Calu3 (cell line): ENCODE results near the gene ACO2. TPM values are rescaled to one million over a fixed set of nuclear protein-coding genes. Genes with fewer than 3 reads are reported as not detected.
"Not testable (repeated sequence)": the region's sequence is repeated elsewhere in the genome, so short reads cannot be mapped to it uniquely, and the experiment has no call there.

Source experiments
- BruUV-seq: library from RNA; stranded (reverse); fragments of 400-500 nt; replicated peaks from 2 replicates; lab custom pipeline; 2021; lab: Mats Ljungman, UMichigan
- CTCF ChIA-PET: fragments of 300-600 bp; sonication (Branson Sonifier 250); formaldehyde crosslinking; loops from one replicate; lab custom pipeline; 2022; ENCODE audit warnings: antibody characterized with exemption; lab: Charles Lee
- DNase-seq: peaks from one replicate; pipeline ENCODE4 v3.0.0; 2022
- H3K27ac Mint-ChIP-seq: one replicate; pipeline ENCODE4 v1.8.0; 2022; ENCODE audit warnings: mixed read lengths; ENCODE audit not compliant: unreplicated experiment
- H3K27me3 Mint-ChIP-seq: one replicate; pipeline ENCODE4 v1.8.0; 2022; ENCODE audit warnings: mixed read lengths; ENCODE audit not compliant: unreplicated experiment
- H3K36me3 Mint-ChIP-seq: one replicate; pipeline ENCODE4 v1.8.0; 2022; ENCODE audit warnings: mild to moderate bottlenecking, moderate library complexity, mixed read lengths; ENCODE audit not compliant: insufficient read depth, unreplicated experiment
- H3K4me1 Mint-ChIP-seq: one replicate; pipeline ENCODE4 v1.8.0; 2022; ENCODE audit warnings: mild to moderate bottlenecking, low read depth, mixed read lengths; ENCODE audit not compliant: unreplicated experiment
- H3K4me3 Mint-ChIP-seq: one replicate; pipeline ENCODE4 v1.8.0; 2022; ENCODE audit warnings: mild to moderate bottlenecking, low read depth, moderate library complexity, mixed read lengths; ENCODE audit not compliant: unreplicated experiment
- H3K9me3 Mint-ChIP-seq: one replicate; pipeline ENCODE4 v1.8.0; 2022; ENCODE audit warnings: low read depth, mixed read lengths; ENCODE audit not compliant: unreplicated experiment
- intact Hi-C: fragments of 100-400 bp; cut with micrococcal nuclease; formaldehyde crosslinking; loops from one replicate; pipeline ENCODE4 v1.10.0; 2022; ENCODE audit not compliant: unreplicated experiment
- total RNA-seq: library from RNA; stranded (reverse); gene quantifications from 2 replicates; pipeline ENCODE4 v1.2.3, GENCODE V29; 2022
- TF ChIP-seq, protein P1 (sequence below): fragments of 200-600 bp; IDR thresholded peaks from one replicate; pipeline ENCODE4 v1.8.0; 2022; ENCODE audit warnings: antibody characterized with exemption; ENCODE audit not compliant: unreplicated experiment

Gene ACO2
- total RNA-seq, 1 experiment from 2014 or later, result 94.0 TPM

DNA sequence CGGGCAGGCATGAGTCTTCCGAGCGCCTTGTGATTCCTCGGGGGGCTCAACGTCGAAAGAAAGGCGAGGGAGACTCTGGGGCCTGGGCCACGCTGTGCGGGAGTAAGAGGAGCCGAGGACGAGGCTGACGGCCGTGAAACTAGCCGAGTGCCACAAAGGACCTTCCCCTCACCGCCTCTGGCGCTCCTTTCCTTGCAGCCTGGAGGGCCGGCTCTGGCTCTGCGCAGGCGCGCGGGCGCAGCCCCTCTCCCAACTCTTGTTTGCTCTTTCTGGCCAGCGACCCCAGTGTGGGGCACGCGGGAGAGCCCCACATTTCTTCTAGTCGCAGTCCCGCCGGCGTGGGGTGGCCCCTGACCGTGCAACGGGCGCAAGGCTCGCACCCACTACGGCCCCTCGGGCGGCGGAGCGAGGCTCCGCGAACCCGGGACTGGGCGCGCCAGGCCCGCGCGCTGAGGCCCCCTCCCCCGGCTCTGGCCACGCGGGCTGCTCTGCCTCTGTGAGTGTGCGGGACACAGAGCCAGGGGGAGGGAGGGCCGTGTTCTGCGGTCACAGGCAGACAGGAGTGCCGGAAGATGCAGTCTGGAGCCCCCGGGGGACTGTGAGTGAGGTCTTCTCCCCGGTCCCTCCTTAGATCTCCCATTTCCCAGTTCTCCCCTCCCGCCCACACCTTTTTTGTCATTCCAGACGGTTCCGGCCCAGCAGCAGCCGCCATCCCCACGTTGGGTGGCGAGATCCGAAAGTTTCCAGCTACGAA lies 21.3 kb upstream of the ACO2 start:
- intact Hi-C loops, result no loop called here
- peak; percentile 68 for DNase-seq
- peak overlapping the region; percentile 93 for H3K4me3 Mint-ChIP-seq
- peaks cover 65% of the 10 kb centered on the region for H3K36me3 Mint-ChIP-seq
- CTCF ChIA-PET, result interaction anchor here (0.7 to 1.2 kb wide), 6 partner anchors 21 to 70 kb away, joined by 3 to 6 read pairs (median 4); partner anchors contain the start of genes ACO2, PHF5A and TEF
- no TSS peak for BruUV-seq
- TF ChIP-seq, protein P1, sequence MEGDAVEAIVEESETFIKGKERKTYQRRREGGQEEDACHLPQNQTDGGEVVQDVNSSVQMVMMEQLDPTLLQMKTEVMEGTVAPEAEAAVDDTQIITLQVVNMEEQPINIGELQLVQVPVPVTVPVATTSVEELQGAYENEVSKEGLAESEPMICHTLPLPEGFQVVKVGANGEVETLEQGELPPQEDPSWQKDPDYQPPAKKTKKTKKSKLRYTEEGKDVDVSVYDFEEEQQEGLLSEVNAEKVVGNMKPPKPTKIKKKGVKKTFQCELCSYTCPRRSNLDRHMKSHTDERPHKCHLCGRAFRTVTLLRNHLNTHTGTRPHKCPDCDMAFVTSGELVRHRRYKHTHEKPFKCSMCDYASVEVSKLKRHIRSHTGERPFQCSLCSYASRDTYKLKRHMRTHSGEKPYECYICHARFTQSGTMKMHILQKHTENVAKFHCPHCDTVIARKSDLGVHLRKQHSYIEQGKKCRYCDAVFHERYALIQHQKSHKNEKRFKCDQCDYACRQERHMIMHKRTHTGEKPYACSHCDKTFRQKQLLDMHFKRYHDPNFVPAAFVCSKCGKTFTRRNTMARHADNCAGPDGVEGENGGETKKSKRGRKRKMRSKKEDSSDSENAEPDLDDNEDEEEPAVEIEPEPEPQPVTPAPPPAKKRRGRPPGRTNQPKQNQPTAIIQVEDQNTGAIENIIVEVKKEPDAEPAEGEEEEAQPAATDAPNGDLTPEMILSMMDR, result no peak
- no peaks in the 10 kb centered on the region for H3K9me3 Mint-ChIP-seq
- H3K27me3 Mint-ChIP-seq, result no peaks in the 10 kb centered on the region
- peak overlapping the region; percentile 98 for H3K27ac Mint-ChIP-seq
- H3K4me1 Mint-ChIP-seq, result peaks cover 17% of the 10 kb centered on the region

DNA sequence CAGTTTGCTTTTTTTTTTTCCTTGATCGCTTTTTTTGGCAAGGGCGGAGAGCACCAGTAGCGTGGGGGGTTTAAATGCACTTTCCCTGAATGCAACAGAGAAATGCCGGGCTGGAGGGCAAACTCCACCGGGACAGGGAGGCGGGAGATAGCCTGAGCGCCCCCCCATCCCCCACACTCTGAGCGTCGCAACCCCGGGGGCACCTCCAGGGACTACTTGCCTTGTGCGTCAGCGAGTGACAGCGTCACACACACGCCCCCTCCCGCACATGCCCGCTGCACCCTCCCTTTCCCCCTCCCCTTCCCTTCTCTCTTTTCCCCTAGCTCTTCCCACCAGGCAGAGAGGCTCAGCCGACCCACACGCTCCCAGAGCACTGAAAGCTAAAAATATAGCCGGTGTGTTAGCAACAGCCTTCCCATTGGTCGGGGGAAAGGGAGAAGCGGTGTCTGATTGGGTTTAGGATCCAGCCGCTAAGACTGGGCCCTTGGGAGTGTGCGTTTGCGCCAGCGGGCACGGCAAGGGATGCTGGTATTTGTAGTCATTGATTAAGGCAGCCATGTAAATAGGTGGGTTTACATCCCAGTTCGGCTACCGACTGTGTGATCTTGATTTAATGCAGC lies 20.6 kb upstream of the ACO2 start:
- Mint-ChIP-seq H3K9me3 (no peaks in the 10 kb centered on the region), H3K27ac (peak overlapping the region; percentile 98), H3K4me1 (peaks cover 11% of the 10 kb centered on the region), H3K4me3 (peak overlapping the region; percentile 93), H3K36me3 (peaks cover 62% of the 10 kb centered on the region), H3K27me3 (no peaks in the 10 kb centered on the region)
- TF ChIP-seq, protein P1, result no peak
- peak; percentile 94 for DNase-seq
- intact Hi-C loops, result no loop called here
- no TSS peak for BruUV-seq
- CTCF ChIA-PET, result interaction anchor here (0.6 to 1.2 kb wide), 7 partner anchors 20 to 219 kb away, joined by 3 to 6 read pairs (median 4); partner anchors contain the start of genes ACO2 and PHF5A

DNA sequence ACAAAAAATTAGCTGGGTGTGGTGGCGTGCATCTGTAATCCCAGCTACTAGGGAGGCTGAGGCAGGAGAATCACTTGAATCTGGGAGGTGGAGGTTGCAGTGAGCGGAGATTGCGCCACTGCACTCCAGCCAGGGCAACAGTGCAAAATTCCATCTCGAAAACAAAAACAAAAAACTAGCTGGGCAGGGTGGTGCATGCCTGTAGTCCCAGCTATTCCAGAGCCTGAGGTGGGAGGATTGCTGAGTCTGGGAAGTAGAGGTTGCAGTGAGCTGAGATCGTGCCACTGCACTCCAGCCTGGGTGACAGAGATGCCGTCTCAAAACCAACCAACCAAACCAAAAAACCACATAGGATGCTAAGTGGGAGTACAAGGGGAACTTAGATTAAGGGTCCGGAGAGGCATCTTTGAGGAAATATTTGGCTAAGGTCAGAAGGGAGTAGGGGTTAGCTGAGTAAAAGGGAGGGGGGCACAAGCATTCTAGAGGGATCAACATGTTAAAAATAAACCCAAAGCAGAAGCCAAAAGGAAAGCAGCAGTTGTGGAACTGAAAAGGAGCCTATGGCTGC lies 10.7 kb upstream of the ACO2 start:
- no peak for DNase-seq

DNA sequence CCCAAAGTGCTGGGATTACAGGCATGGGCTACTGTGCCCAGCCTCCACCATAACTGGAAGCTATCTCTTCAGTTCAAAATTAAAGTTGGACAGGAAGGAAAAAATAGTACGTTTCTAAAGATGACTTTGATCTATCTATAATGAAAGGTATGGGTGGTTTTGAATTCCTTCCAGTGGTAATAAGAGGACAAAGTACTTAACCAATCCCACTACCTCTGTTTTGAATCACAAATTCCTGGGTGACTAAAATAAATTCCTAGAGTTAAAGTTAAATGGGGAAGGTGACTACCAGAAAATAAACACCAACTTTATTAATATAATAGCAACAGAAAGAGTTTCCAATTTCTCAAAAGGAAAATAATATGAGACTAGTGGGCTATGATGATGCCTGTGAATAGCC lies 9.5 kb upstream of the ACO2 start:
- H3K9me3 Mint-ChIP-seq, result no peaks in the 10 kb centered on the region

More for the DNA sequence above, 10.7 kb upstream of the ACO2 start:
- no peak overlapping the region for H3K4me3 Mint-ChIP-seq
- H3K4me1 Mint-ChIP-seq, result no peaks in the 10 kb centered on the region
- H3K27ac Mint-ChIP-seq, result peak overlapping the region; percentile 54
- BruUV-seq, result no TSS peak
- H3K36me3 Mint-ChIP-seq, result peaks cover 48% of the 10 kb centered on the region
- CTCF ChIA-PET, result no interaction called here
- H3K27me3 Mint-ChIP-seq, result no peaks in the 10 kb centered on the region
- intact Hi-C loops, result no loop called here
- TF ChIP-seq, protein P1, result no peak
- H3K9me3 Mint-ChIP-seq, result no peaks in the 10 kb centered on the region

DNA sequence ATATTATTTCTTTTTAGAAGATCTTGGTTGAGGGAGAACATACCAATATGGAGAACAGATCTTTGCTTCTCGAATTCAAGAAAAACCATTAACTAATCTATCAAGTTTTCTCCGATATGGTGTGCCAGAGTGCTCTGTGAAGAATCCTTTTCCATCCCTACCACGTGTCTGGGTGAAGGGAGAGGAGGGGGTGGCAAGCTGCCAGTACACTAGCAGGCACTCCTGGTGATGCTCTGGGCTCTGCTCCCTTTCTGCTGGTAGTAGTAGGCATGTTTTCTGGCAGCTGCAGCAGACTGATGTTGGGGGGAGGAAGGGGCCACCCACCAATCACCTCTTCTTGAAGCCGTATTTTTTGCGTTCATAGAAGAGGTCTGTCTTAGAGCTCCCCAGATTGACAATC lies 8.8 kb upstream of the ACO2 start:
- intact Hi-C loops, H3K4me1 Mint-ChIP-seq, CTCF ChIA-PET, H3K4me3 Mint-ChIP-seq, H3K27me3 Mint-ChIP-seq, DNase-seq, BruUV-seq, H3K27ac Mint-ChIP-seq, H3K9me3 Mint-ChIP-seq: not testable (repeated sequence)
- peaks cover 59% of the 10 kb centered on the region for H3K36me3 Mint-ChIP-seq

More for the DNA sequence above, 9.5 kb upstream of the ACO2 start:
- CTCF ChIA-PET, result no interaction called here
- intact Hi-C loops, result no loop called here
- Mint-ChIP-seq H3K36me3 (peaks cover 53% of the 10 kb centered on the region), H3K4me3 (no peak overlapping the region), H3K27me3 (no peaks in the 10 kb centered on the region), H3K4me1 (no peaks in the 10 kb centered on the region), H3K27ac (no peak overlapping the region)
- BruUV-seq, result no TSS peak
- DNase-seq, result no peak
- TF ChIP-seq, protein P1, result no peak
